H9 (cell line): Measurements from ENCODE around the gene TRAF7. TPM values are rescaled to one million over a fixed set of nuclear protein-coding genes. Genes with fewer than 3 reads are reported as not detected.
"Not testable (repeated sequence)": the region's sequence is repeated elsewhere in the genome, so short reads cannot be mapped to it uniquely, and the experiment has no call there.

Experiments used
- DNase-seq: peaks from one replicate; pipeline ENCODE4 v3.0.0-alpha.2; 2017
- H2AFZ ChIP-seq: one replicate; pipeline ENCODE4 v1.6.1; 2013; ENCODE audit warnings: mild to moderate bottlenecking, low read length, control low read depth, moderate library complexity
- H2AK5ac ChIP-seq: 2 replicates; pipeline ENCODE4 v1.6.1; 2013; ENCODE audit warnings: low read length, control low read depth, mixed read lengths; ENCODE audit not compliant: insufficient read length
- H2BK120ac ChIP-seq: one replicate; pipeline ENCODE4 v1.6.1; 2013; ENCODE audit warnings: low read depth, mild to moderate bottlenecking, low read length, control low read depth, inconsistent platforms; ENCODE audit not compliant: poor library complexity, severe bottlenecking
- H2BK12ac ChIP-seq: 2 replicates; pipeline ENCODE4 v1.6.1; 2013; ENCODE audit warnings: low read length, control low read depth, mixed read lengths, low read depth; ENCODE audit not compliant: insufficient read length
- H2BK15ac ChIP-seq: 2 replicates; pipeline ENCODE4 v1.6.1; 2013; ENCODE audit warnings: low read depth, low read length, control low read depth
- H2BK20ac ChIP-seq: one replicate; pipeline ENCODE4 v1.6.1; 2013; ENCODE audit warnings: low read depth, mild to moderate bottlenecking, low read length, control low read depth, inconsistent platforms; ENCODE audit not compliant: poor library complexity, severe bottlenecking
- H2BK5ac ChIP-seq: 2 replicates; pipeline ENCODE4 v1.6.1; 2013; ENCODE audit warnings: low read length, control low read depth, mixed read lengths; ENCODE audit not compliant: insufficient read length
- H3K14ac ChIP-seq: 2 replicates; pipeline ENCODE4 v1.6.1; 2013; ENCODE audit warnings: low read length, control low read depth; ENCODE audit not compliant: insufficient read depth
- H3K18ac ChIP-seq: 2 replicates; pipeline ENCODE4 v1.6.1; 2013; ENCODE audit warnings: low read depth, mild to moderate bottlenecking, mixed read lengths, low read length, control low read depth; ENCODE audit not compliant: insufficient read length
- H3K23ac ChIP-seq: 2 replicates; pipeline ENCODE4 v1.6.1; 2013; ENCODE audit warnings: low read length, control low read depth, mixed read lengths, low read depth; ENCODE audit not compliant: insufficient read length
- H3K23me2 ChIP-seq: 2 replicates; pipeline ENCODE4 v1.6.1; 2013; ENCODE audit warnings: low read depth, mild to moderate bottlenecking, mixed read lengths, low read length, control low read depth; ENCODE audit not compliant: insufficient read length, poor library complexity, severe bottlenecking
- H3K27ac ChIP-seq: 2 replicates; pipeline ENCODE4 v1.5.1; 2013; ENCODE audit warnings: low read length, control low read depth, mixed read lengths, low read depth; ENCODE audit not compliant: insufficient read length
- H3K27me3 ChIP-seq: 2 replicates; pipeline ENCODE4 v1.6.1; 2013; ENCODE audit warnings: low read length, control low read depth, inconsistent platforms; ENCODE audit not compliant: insufficient read depth
- H3K4ac ChIP-seq: 2 replicates; pipeline ENCODE4 v1.6.1; 2013; ENCODE audit warnings: low read depth, mild to moderate bottlenecking, control low read depth, inconsistent platforms, low read length, moderate library complexity
- H3K4me1 ChIP-seq: 2 replicates; pipeline ENCODE4 v1.6.1; 2013; ENCODE audit warnings: low read length, control low read depth, inconsistent platforms; ENCODE audit not compliant: insufficient read depth
- H3K4me2 ChIP-seq: 2 replicates; pipeline ENCODE4 v1.6.1; 2013; ENCODE audit warnings: low read length, control low read depth, mixed read lengths; ENCODE audit not compliant: insufficient read length, insufficient read depth
- H3K56ac ChIP-seq: 2 replicates; pipeline ENCODE4 v1.6.1; 2013; ENCODE audit warnings: low read depth, mild to moderate bottlenecking, mixed read lengths, low read length, control low read depth; ENCODE audit not compliant: insufficient read length
- H3K79me1 ChIP-seq: 2 replicates; pipeline ENCODE4 v1.6.1; 2013; ENCODE audit warnings: low read depth, mild to moderate bottlenecking, moderate library complexity, low read length, control low read depth, inconsistent platforms; ENCODE audit not compliant: insufficient read depth, poor library complexity, severe bottlenecking
- H3K79me2 ChIP-seq: 2 replicates; pipeline ENCODE4 v1.6.1; 2013; ENCODE audit warnings: low read length, control low read depth, inconsistent platforms; ENCODE audit not compliant: insufficient read depth
- H3K9ac ChIP-seq: 2 replicates; pipeline ENCODE4 v1.6.1; 2013; ENCODE audit warnings: low read length, control low read depth, mixed read lengths; ENCODE audit not compliant: insufficient read length; ENCODE audit errors: extremely low read depth
- H3K9me3 ChIP-seq: one replicate; pipeline ENCODE4 v1.6.1; 2013; ENCODE audit warnings: low read depth, low read length, inconsistent platforms; ENCODE audit not compliant: control insufficient read depth
- H3T11ph ChIP-seq: one replicate; pipeline ENCODE4 v1.6.1; 2013; ENCODE audit warnings: mild to moderate bottlenecking, low read length, control low read depth, inconsistent platforms
- H4K20me1 ChIP-seq: one replicate; pipeline ENCODE4 v1.6.1; 2013; ENCODE audit not compliant: control insufficient read depth, insufficient read length, insufficient read depth
- H4K5ac ChIP-seq: 2 replicates; pipeline ENCODE4 v1.6.1; 2013; ENCODE audit warnings: low read depth, mild to moderate bottlenecking, mixed read lengths, low read length, control low read depth; ENCODE audit not compliant: insufficient read length
- H4K8ac ChIP-seq: replicated peaks from 2 replicates; pipeline ENCODE4 v1.6.1; 2013; ENCODE audit warnings: low read length, control low read depth, mixed read lengths, low read depth; ENCODE audit not compliant: insufficient read length
- H4K91ac ChIP-seq: 2 replicates; pipeline ENCODE4 v1.6.1; 2013; ENCODE audit warnings: low read depth, mild to moderate bottlenecking, moderate library complexity, mixed read lengths, low read length, control low read depth; ENCODE audit not compliant: insufficient read length
- H3K27ac Mint-ChIP-seq, 3 experiments: 2 replicates in 2 of 3; 3 replicates in 1 of 3; pipeline ENCODE4 v1.8.0; 2020 to 2021; ENCODE audit warnings: mixed read lengths in 3 of 3, mild to moderate bottlenecking in 1 of 3, moderate library complexity in 1 of 3
- H3K27me3 Mint-ChIP-seq: 2 replicates; pipeline ENCODE4 v1.8.0; 2021; ENCODE audit warnings: low read depth, mild to moderate bottlenecking, moderate library complexity, mixed read lengths
- H3K36me3 Mint-ChIP-seq, 3 experiments: 2 replicates in 2 of 3; 3 replicates in 1 of 3; pipeline ENCODE4 v1.8.0; 2020 to 2021; ENCODE audit warnings: low read depth in 3 of 3, mixed read lengths in 3 of 3; ENCODE audit not compliant: insufficient read depth in 1 of 3
- H3K4me1 Mint-ChIP-seq, 2 experiments: 2 replicates each; pipeline ENCODE4 v1.8.0; 2020; ENCODE audit warnings: mixed read lengths in 2 of 2
- H3K4me3 Mint-ChIP-seq, 2 experiments: 2 replicates in 1 of 2; 3 replicates in 1 of 2; pipeline ENCODE4 v1.8.0; 2020 to 2021; ENCODE audit warnings: mild to moderate bottlenecking in 2 of 2, mixed read lengths in 2 of 2, moderate library complexity in 1 of 2
- H3K9me3 Mint-ChIP-seq, 2 experiments: 2 replicates in 1 of 2; 3 replicates in 1 of 2; pipeline ENCODE4 v1.8.0; 2020; ENCODE audit warnings: mild to moderate bottlenecking in 2 of 2, mixed read lengths in 2 of 2, moderate library complexity in 1 of 2
- CTCF ChIP-seq: fragments of 200-600 bp; sonication (generic); conservative IDR thresholded peaks from 3 replicates; pipeline ENCODE4 v1.8.0; 2021; ENCODE audit warnings: antibody characterized with exemption, mild to moderate bottlenecking
- WGBS: extraction: QIAGEN DNeasy Blood & Tissue Kit; methylation state at CpG from one replicate; pipeline ENCODE4 v1.1.7; 2013; ENCODE audit warnings: missing lambda C conversion rate, low lambda C conversion rate, mixed read lengths; ENCODE audit not compliant: insufficient read length; ENCODE audit errors: extremely low coverage; 5-methylcytosine and 5-hydroxymethylcytosine counted together
- total RNA-seq: library from RNA; stranded (reverse); gene quantifications from 2 replicates; pipeline ENCODE4 v1.2.1, GENCODE V29; 2021

TRAF7 gene
- total RNA-seq, 1 experiment from 2014 or later = 108 TPM

DNA sequence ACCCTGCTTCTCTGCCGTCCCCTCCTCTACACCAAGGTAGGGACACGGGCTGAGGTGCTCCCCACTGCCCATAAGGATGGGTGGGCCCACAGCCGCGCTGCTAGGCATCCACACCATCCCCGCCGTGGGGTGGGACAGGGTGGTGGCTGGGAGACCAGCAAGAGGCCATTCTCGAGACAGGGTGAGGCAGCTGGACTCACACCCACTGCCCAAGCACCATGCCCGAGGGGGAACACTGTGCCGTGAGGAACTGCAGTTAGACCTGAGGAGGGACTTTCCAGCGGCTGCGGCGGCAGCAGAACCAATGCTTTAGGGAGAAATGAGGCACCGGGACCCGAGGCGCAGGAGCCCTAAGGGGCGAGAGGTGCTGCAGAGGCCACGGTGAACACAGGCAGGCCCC is 33.2 kb upstream of the TRAF7 start:
- WGBS = no CpG with 5 or more reads among the region's 17 CpGs
- Histone ChIP-seq H3K27me3 (no peaks in the 10 kb centered on the region), H4K20me1 (no peaks in the 10 kb centered on the region), H3K18ac (no peak overlapping the region), H2BK120ac (no peak overlapping the region), H2BK5ac (no peak overlapping the region), H3T11ph (no peak overlapping the region), H3K23me2 (no peaks in the 10 kb centered on the region), H2BK20ac (no peak overlapping the region), H4K5ac (no peak overlapping the region), H2AFZ (no peak overlapping the region), H3K14ac (no peak overlapping the region), H3K79me1 (no peaks in the 10 kb centered on the region), H3K4me2 (no peak overlapping the region), H3K79me2 (peaks cover 3% of the 10 kb centered on the region; the same call in 1 of the 2 replicates), H2BK12ac (no peak overlapping the region), H3K9me3 (no peaks in the 10 kb centered on the region), H4K8ac (no peak overlapping the region), H4K91ac (no peak overlapping the region), H2AK5ac (no peak overlapping the region), H3K27ac (no peak overlapping the region), H3K23ac (no peak overlapping the region), H3K56ac (no peak overlapping the region), H3K4ac (no peak overlapping the region), H3K4me1 (no peaks in the 10 kb centered on the region; the same call in 1 of the 2 replicates), H2BK15ac (no peak overlapping the region), H3K9ac (no peak overlapping the region)
- Mint-ChIP-seq H3K27me3 (no peaks in the 10 kb centered on the region), H3K4me1 (peaks cover 16 to 22% of the 10 kb centered on the region in 2 experiments), H3K4me3 (no peak overlapping the region), H3K36me3 (no peaks in the 10 kb centered on the region), H3K9me3 (no peaks in the 10 kb centered on the region), H3K27ac (no peak overlapping the region; a peak in 1 of 7 replicates)
- no peak for TF ChIP-seq CTCF
- no peak for DNase-seq

DNA sequence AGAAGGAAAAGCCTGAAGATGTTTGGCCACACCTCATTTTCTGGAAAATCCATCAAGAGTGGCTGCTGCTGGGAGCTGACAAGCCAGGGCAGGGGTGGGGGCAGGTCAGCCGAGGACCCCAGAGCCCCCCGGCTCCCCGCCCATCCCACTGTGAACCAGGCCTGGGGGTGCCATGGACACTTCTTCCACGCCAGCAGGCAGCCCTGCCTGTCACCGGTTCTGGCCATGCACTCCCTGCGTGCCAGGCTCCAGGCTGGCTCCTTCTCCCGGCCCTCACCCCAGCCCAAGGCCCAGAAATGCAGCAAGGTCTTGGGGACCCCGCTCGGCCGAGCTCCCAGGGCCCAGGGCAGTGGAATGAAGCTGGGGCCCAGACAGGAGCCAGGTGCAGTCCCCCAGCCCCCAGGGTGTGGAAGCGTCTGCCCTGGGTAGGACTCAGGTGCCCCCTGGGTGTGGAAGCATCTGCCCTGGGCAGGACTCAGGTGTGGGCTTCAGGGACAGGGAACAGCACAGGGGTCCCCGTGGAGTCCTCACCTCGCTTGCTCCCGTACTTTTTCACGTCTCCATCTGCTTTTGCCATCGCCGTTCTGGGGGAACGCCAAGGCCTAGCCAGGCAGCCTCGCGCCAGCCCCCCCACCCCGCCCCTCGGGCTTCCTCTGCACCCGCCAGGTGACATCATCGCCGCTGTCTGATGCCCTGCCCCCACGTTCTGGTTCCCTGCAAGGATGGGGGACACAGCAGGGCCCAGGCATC is 32.5 kb upstream of the TRAF7 start:
- H3K79me1 ChIP-seq, H3K14ac ChIP-seq, H3K4me2 ChIP-seq, H3K27ac ChIP-seq, H3K4ac ChIP-seq, H3K27ac Mint-ChIP-seq, H3K23ac ChIP-seq, H2AFZ ChIP-seq, H3K4me3 Mint-ChIP-seq, DNase-seq, H3K56ac ChIP-seq, H3K4me1 ChIP-seq, H3K9me3 ChIP-seq, H4K91ac ChIP-seq, H4K5ac ChIP-seq, H2BK5ac ChIP-seq, H4K20me1 ChIP-seq, H3K18ac ChIP-seq, H4K8ac ChIP-seq, H3T11ph ChIP-seq, H3K36me3 Mint-ChIP-seq, H2AK5ac ChIP-seq, H2BK12ac ChIP-seq, H3K27me3 Mint-ChIP-seq, H3K9me3 Mint-ChIP-seq, H3K79me2 ChIP-seq, H2BK20ac ChIP-seq, H2BK15ac ChIP-seq, H3K27me3 ChIP-seq, H3K23me2 ChIP-seq, H2BK120ac ChIP-seq, H3K9ac ChIP-seq: not testable (repeated sequence)
- WGBS = no CpG with 5 or more reads among the region's 26 CpGs
- H3K4me1 Mint-ChIP-seq = peaks cover 16 to 22% of the 10 kb centered on the region in 2 experiments
